Activated T-cell treated with anti-CD3 and anti-CD28 coated beads, Interleukin-2, amount 50 U/mL, for 72 hours (primary cell): Measurements from ENCODE around the gene SHCBP1L. TPM values are rescaled to one million over a fixed set of nuclear protein-coding genes. Genes with fewer than 3 reads are reported as not detected.
"Not testable (repeated sequence)": the region's sequence is repeated elsewhere in the genome, so short reads cannot be mapped to it uniquely, and the experiment has no call there.

Experiments
- ATAC-seq, 2 donors: fragments of 150-1000 bp; cut with Tn5 transposase; replicated peaks in 1 of 2; 2 replicates each; pipeline ENCODE4 v1.10.0; 2021; ENCODE audit warnings: moderate library complexity in 2 of 2, mild to moderate bottlenecking in 1 of 2
- DNase-seq, 2 donors: peaks; one replicate each; pipeline ENCODE4 v3.0.0; 2021 to 2022; ENCODE audit warnings: mixed read lengths in 1 of 2
- H3K27ac Mint-ChIP-seq: one replicate; pipeline ENCODE4 v1.8.0; 2022; ENCODE audit warnings: mild to moderate bottlenecking, moderate library complexity, mixed read lengths
- H3K27me3 Mint-ChIP-seq: one replicate; pipeline ENCODE4 v1.8.0; 2022; ENCODE audit warnings: low read depth, mixed read lengths
- H3K36me3 Mint-ChIP-seq, 2 donors: one replicate each; pipeline ENCODE4 v1.8.0; 2022; ENCODE audit warnings: mixed read lengths in 2 of 2, mild to moderate bottlenecking in 1 of 2; ENCODE audit not compliant: insufficient read depth in 2 of 2
- H3K4me1 Mint-ChIP-seq: one replicate; pipeline ENCODE4 v1.8.0; 2022; ENCODE audit warnings: low read depth, mixed read lengths
- H3K4me3 Mint-ChIP-seq, 2 donors: one replicate each; pipeline ENCODE4 v1.8.0; 2022; ENCODE audit warnings: mild to moderate bottlenecking in 2 of 2, mixed read lengths in 2 of 2, moderate library complexity in 2 of 2
- H3K9me3 Mint-ChIP-seq, 2 donors: one replicate each; pipeline ENCODE4 v1.8.0; 2022; ENCODE audit warnings: mixed read lengths in 2 of 2
- total RNA-seq, 2 donors: library from RNA; stranded (reverse); gene quantifications; one replicate each; pipeline ENCODE4 v1.2.3, GENCODE V29; 2022

SHCBP1L gene
- total RNA-seq, 2 donors from 2014 or later = not detected

DNA sequence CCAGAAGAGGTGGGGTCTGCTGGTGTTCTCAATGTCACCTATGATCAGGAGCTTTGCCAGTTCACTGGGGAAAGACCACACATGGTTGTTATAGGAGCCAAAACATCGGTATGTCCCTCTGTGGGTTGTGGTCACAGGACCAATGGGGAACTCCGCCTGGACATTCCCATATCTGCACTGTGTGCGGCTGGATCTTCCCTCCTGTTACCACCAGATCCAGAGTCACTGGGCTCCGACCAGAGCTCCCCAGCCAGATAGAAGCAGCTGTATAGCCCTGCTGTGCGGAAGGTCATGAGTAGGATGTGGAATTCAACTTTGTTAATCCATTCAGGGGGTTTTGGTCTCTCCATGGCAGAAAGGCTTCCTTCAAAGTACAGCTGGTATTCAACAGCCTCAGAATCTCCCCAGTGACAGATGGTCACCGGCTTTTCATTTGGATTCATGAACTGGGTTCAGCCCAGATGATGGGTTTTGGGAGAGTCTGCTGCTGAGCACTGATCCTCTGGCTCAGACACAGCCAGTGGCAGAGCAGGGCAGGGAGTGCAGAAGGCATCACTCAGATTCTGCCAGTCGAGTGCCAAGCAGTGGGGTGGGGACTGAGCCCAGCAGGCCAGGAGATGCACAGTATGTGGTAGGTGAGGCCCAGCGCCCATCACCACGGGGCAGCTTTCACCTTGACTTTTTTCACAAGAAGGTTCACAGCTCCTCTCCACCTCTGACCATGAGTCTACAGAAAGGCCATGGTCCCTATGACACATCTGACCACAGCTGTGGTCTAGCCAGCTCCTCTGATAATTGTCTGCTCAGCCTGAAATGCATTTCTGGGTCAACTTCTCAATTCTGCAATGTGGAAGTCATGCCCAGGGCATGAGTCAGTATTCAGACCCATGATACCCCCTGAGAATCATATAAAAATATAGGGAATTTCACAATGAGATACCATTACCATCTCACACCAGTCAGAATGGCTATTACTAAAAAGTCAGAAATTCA lies 2.9 kb upstream of the SHCBP1L start:
- peak in 1 of 2 donors; percentile 31 for ATAC-seq
- Mint-ChIP-seq H3K27me3 (peaks cover 29% of the 10 kb centered on the region), H3K27ac (no peak overlapping the region), H3K36me3 (no peaks in the 10 kb centered on the region), H3K4me1 (no peaks in the 10 kb centered on the region), H3K9me3 (no peaks in the 10 kb centered on the region), H3K4me3 (no peak overlapping the region)
- no peak for DNase-seq

GRCh38 chr1:182953826-182954225 lies 860 bp upstream of the SHCBP1L start:
- Mint-ChIP-seq H3K36me3 (no peaks in the 10 kb centered on the region), H3K4me3 (no peak overlapping the region), H3K27me3 (peaks cover 22% of the 10 kb centered on the region), H3K9me3 (no peaks in the 10 kb centered on the region), H3K27ac (no peak overlapping the region), H3K4me1 (no peaks in the 10 kb centered on the region)
- ATAC-seq (no peak), DNase-seq (no peak)

- not testable (repeated sequence) for H3K36me3 Mint-ChIP-seq, DNase-seq, H3K9me3 Mint-ChIP-seq, ATAC-seq, H3K4me3 Mint-ChIP-seq, H3K4me1 Mint-ChIP-seq, H3K27ac Mint-ChIP-seq
- peaks cover 25% of the 10 kb centered on the region for H3K27me3 Mint-ChIP-seq
Observed at GRCh38 chr1:182943336-182943735, 9.6 kb downstream of the SHCBP1L start.

DNA sequence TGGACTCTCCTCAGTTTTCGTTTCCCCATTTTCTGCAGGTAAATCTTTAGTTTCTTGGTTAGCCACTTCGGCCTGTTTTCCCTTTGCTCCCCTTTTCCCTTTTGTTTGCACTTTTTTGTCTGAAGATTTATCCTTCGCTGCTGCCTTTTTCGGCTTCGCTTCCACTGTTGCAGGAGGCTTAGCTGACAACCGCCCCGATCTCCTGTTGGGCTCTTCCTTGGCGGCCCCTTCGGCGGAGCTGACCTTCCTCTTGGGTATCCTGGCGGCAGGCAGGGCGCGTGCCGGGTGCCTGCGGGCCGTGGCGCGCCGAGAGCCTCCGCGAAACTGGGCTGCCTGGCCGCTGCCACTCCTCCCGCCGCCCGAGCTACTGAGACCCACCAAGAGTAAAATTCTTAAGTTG lies 10.8 kb downstream of the SHCBP1L start:
- H3K27ac Mint-ChIP-seq = not testable (repeated sequence)
- H3K27me3 Mint-ChIP-seq = peaks cover 29% of the 10 kb centered on the region

DNA sequence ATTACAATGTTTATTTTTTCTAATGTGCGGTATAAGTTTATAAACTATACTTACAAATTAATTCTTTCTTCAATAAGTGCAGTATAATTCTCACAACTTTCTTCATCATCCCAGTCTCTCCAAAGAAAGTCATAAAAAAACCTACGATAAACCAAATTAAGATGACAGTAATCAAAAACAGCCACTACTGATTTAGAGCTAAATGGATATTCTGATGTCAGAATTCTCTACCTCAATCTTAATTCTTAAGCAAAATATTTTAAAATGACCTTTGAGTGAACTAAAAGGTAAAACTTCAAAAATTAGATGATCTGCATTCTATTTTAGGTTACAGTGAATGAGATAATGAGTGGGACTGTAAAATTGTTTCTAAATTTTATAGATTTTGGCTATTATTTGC lies 13.6 kb downstream of the SHCBP1L start:
- no peak for DNase-seq
- ATAC-seq = no peak
- H3K36me3 Mint-ChIP-seq = peaks cover 1 to 2% of the 10 kb centered on the region in 2 donors
- H3K4me1 Mint-ChIP-seq = no peaks in the 10 kb centered on the region
- H3K9me3 Mint-ChIP-seq = peaks cover 3 to 4% of the 10 kb centered on the region in 2 donors
- no peak overlapping the region for H3K4me3 Mint-ChIP-seq
- H3K27me3 Mint-ChIP-seq = peaks cover 24% of the 10 kb centered on the region
- no peak overlapping the region for H3K27ac Mint-ChIP-seq

More for the DNA sequence above, 10.8 kb downstream of the SHCBP1L start:
- not testable (repeated sequence) for H3K9me3 Mint-ChIP-seq, H3K36me3 Mint-ChIP-seq, DNase-seq, H3K4me1 Mint-ChIP-seq, ATAC-seq
- H3K4me3 Mint-ChIP-seq = peak overlapping the region in 1 of 2 donors; percentile 52

GRCh38 chr1:182935716-182936115 lies 17.2 kb downstream of the SHCBP1L start:
- no peak overlapping the region for H3K4me3 Mint-ChIP-seq
- H3K36me3 Mint-ChIP-seq = peaks cover 1 to 2% of the 10 kb centered on the region in 2 donors
- H3K9me3 Mint-ChIP-seq = peaks cover 3 to 6% of the 10 kb centered on the region in 2 donors
- DNase-seq (no peak), ATAC-seq (no peak)
- H3K27ac Mint-ChIP-seq = no peak overlapping the region
- no peaks in the 10 kb centered on the region for H3K4me1 Mint-ChIP-seq
- peaks cover 18% of the 10 kb centered on the region for H3K27me3 Mint-ChIP-seq

DNA sequence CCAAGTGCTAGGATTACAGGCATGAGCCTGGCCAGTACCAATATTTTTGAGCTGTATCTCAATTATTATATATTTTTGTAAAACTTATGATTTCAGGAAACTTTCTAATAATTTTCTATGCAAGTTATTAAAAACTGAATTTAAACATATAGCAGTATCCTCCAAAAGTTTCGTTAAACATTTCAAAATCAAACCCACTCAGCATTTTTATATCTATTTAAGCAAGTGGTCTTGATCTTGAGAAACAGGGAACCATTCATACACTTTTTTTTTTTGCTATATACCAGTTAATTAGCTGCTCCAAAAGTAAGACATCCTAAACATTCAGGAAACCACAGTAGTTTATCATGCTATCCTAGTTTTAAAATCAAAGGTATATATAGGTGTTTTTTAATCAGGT lies 22.0 kb downstream of the SHCBP1L start:
- Mint-ChIP-seq H3K4me1 (no peaks in the 10 kb centered on the region), H3K27me3 (peaks cover 17% of the 10 kb centered on the region), H3K4me3 (no peak overlapping the region), H3K9me3 (peaks cover 3 to 5% of the 10 kb centered on the region in 2 donors), H3K27ac (no peak overlapping the region), H3K36me3 (peaks cover 0 to 1% of the 10 kb centered on the region in 2 donors)
- DNase-seq (no peak), ATAC-seq (no peak)

- no peak overlapping the region for H3K27ac Mint-ChIP-seq
- no peak for ATAC-seq
- DNase-seq = no peak
- no peaks in the 10 kb centered on the region for H3K4me1 Mint-ChIP-seq
- H3K27me3 Mint-ChIP-seq = peaks cover 25% of the 10 kb centered on the region
- H3K36me3 Mint-ChIP-seq = no peaks in the 10 kb centered on the region
- H3K4me3 Mint-ChIP-seq = no peak overlapping the region
- H3K9me3 Mint-ChIP-seq = no peaks in the 10 kb centered on the region
Observed at GRCh38 chr1:182927693-182928433, 25.1 kb downstream of the SHCBP1L start.

DNA sequence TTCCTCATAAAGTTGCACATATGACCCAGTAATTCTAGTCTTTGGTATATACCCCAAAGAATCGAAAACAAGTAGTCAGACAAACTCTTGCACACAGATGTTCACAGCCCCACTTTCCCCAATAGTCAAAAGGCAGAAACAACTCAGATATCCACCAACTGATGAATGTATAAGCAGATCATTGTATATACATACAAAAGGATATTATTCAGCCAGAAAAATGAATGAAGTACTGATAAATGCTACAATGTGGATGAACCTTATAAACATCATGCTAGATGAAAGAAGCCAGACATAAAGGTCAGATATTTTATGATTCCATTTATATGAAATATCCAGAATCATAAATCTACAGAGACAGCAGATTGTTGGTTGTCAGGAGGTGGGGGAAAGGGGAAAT lies 27.3 kb downstream of the SHCBP1L start:
- H3K4me1 Mint-ChIP-seq = no peaks in the 10 kb centered on the region
- no peak overlapping the region for H3K4me3 Mint-ChIP-seq
- DNase-seq (no peak), ATAC-seq (no peak)
- H3K27me3 Mint-ChIP-seq = peaks cover 30% of the 10 kb centered on the region
- no peaks in the 10 kb centered on the region for H3K36me3 Mint-ChIP-seq
- H3K9me3 Mint-ChIP-seq = no peaks in the 10 kb centered on the region
- no peak overlapping the region for H3K27ac Mint-ChIP-seq

- Mint-ChIP-seq H3K9me3 (no peaks in the 10 kb centered on the region), H3K27me3 (peaks cover 32% of the 10 kb centered on the region), H3K36me3 (peaks cover 0 to 2% of the 10 kb centered on the region in 2 donors), H3K4me3 (no peak overlapping the region), H3K27ac (no peak overlapping the region), H3K4me1 (no peaks in the 10 kb centered on the region)
- no peak for DNase-seq
- no peak for ATAC-seq
Observed at GRCh38 chr1:182917378-182917777, 35.6 kb downstream of the SHCBP1L start.

DNA sequence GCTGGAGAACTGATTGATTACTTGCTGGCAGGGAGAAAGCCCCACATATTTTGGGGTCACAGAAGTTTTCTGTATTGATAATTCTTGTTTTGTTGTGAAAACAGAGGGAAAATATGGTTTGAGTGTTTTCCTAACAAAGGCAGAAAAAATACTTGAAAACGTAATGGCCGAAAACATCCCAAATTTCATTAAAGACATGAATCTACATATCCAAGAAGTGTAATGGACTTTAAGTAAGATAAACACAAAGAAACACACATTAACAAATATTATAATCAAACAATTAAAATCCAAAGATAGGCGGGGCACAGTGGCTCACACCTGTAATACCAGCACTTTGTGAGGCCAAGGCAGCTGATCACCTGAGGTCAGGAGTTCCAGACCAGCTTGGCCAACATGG lies 39.6 kb downstream of the SHCBP1L start:
- no peaks in the 10 kb centered on the region for H3K9me3 Mint-ChIP-seq
- no peak overlapping the region for H3K4me3 Mint-ChIP-seq
- H3K36me3 Mint-ChIP-seq = peaks cover 0 to 2% of the 10 kb centered on the region in 2 donors
- no peaks in the 10 kb centered on the region for H3K4me1 Mint-ChIP-seq
- no peak for ATAC-seq
- no peak overlapping the region for H3K27ac Mint-ChIP-seq
- peaks cover 20% of the 10 kb centered on the region for H3K27me3 Mint-ChIP-seq
- DNase-seq = no peak

DNA sequence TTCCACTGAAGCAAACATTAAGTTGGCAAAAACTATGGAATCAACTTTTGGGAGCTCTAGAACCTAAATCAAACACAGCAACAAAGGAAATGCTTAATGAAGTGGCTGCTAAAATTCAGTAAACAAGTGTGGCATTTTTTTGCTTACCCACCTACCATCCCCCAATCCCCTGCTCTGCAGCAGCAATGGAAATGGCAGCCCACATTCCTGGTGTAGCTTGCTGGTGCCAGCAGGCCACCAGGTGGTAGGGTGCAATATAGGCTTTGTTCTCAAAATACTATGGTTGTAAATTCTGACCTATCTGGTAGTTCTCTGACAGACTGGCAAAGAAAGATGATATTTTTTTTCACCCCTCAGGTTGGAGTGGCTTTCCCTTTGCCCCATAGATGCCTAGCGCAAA lies 42.8 kb downstream of the SHCBP1L start:
- no peaks in the 10 kb centered on the region for H3K36me3 Mint-ChIP-seq
- no peaks in the 10 kb centered on the region for H3K9me3 Mint-ChIP-seq

DNA sequence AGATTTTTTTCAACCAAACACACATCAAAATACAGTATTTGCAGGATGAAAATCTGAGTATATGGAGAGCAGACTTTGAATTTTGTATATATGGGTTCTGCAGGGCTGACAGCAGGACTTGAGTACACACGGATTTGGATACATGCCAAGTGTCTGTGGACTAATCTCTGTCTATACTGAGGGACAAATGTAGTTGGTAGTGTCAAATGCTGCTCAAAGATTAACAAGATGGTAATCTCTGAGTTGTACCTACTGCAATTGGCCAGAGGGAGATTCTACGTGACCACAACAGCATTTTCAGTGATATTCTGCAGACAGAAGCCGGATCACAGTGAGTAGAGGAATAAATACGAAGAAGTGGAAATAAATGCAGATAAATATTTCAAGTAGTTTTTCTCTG lies 43.4 kb downstream of the SHCBP1L start:
- Mint-ChIP-seq H3K9me3 (no peaks in the 10 kb centered on the region), H3K36me3 (no peaks in the 10 kb centered on the region), H3K4me1 (no peaks in the 10 kb centered on the region), H3K27ac (no peak overlapping the region), H3K4me3 (no peak overlapping the region), H3K27me3 (peaks cover 8% of the 10 kb centered on the region)
- DNase-seq (no peak), ATAC-seq (no peak)

More for the DNA sequence above, 42.8 kb downstream of the SHCBP1L start:
- Mint-ChIP-seq H3K4me1 (no peaks in the 10 kb centered on the region), H3K27me3 (peaks cover 8% of the 10 kb centered on the region), H3K27ac (no peak overlapping the region), H3K4me3 (no peak overlapping the region)
- no peak for DNase-seq
- no peak for ATAC-seq
